NCI-H1092 (cell line): ENCODE results near the gene KLRG1.

Source experiments
- DNase-seq: peaks from one replicate; lab custom pipeline; 2025; lab: John Stamatoyannopoulos, UW

KLRG1 gene

DNA sequence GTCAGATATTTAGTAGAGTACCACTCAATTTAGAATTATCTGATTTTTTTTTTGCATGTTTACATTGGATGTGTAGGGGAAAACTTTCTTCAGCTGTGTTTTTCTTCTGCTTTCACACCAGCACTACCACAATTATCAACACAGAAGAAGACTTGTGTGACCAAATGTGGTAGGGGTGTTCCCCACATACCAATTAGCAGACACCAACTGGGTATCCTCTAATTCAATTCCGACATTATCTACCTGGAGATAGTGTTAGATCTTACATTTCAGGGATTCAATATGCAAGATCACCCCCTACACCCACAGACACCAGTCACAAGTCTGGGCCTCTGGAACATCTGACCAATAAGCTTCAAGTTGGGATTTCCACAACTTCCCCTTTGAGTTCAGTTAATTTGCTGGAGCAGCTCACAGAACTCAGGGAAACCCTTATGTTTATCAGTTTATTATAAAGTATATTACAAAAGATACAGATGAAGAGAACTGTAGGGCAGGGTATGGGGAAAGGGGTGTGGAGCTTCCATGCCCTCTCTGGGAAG lies 4.1 kb upstream of the KLRG1 start:
- no peak for DNase-seq

DNA sequence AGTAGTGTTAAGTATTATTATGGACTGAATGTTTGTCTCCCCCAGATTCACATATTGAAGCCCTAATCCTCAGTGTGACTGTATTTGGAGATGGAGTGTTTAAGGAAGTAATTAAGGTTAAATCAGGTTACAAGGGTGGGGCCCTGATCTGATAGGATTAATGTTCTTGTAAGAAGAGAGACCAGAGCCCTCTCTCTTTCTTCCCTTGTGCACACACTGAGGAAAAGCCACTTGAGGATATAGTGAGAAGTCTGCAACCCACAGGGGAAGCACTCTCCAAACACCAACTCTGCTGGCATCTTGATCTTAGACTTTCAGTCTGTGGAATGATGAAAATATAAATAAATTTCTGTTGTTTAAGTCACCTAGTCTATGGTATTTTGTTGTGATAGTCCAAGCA lies 2.2 kb upstream of the KLRG1 start:
- DNase-seq = no peak

- no peak for DNase-seq
These were observed 1.7 kb upstream of the KLRG1 start for GRCh38 chr12:8987685-8988084.

DNA sequence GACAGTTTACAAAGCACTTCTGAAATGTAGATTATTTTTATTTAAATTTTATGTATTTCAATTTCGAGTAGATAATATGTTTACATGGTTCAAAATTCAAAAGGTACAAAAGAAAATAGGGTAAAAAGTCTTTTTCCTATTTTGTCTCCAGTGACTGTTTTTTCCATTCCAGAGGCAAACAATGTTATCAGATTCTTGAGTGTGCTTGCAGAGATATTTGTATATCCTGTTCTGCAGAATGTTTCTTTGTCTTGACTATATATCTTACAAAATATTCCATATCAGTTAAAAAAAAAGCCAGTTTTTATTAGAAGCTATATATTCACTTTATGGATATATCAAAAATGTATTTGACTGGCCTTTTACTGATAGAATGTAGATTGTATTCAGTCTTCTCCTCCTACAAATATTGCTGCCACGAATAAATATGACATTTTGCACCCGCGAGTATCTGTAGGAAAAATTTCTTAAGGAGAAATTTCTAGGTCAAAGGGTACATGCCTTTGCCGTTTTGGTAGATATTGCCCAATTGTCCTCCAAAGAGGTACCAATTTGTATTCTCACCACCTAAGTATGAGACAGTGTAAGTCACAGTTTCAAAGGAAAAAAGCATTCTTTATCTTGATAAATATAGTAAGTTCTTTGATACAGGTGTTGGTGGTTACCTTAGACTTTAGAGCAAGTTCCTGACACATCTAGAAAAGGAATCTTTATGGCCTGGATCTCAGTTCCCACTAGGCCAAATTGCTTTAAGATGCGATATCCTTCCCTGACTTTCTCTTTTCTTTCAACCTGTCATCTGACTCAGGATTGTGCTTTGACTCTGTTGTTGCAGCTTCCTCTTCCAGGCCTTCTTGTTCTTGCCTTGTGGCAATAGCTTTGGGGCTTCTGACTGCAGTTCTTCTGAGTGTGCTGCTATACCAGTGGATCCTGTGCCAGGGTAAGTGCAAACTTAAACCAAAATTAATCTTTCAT lies 2.3 kb downstream of the KLRG1 start:
- no peak for DNase-seq

DNA sequence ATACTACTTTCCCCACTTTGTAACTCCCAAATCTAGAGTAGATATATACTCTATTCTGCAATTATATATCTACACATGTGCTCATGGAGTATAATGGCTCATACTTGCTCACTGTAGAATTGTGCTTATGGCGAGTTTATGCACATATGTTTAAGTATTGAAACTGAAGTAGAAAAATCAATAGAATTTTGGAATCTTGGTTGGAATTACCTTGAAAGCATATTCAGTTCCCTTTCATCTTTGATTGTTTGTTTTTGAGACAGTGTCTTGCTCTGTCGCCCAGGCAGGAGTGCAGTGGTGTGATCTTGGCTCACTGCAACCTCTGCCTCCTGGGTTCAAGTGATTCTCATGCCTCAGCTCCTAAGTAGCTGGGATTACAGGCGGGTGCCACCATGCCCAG lies 4.5 kb downstream of the KLRG1 start:
- no peak for DNase-seq

- no peak for DNase-seq
These were observed 5.9 kb downstream of the KLRG1 start for GRCh38 chr12:8995021-8995775.

- no peak for DNase-seq
These were observed 7.5 kb downstream of the KLRG1 start for GRCh38 chr12:8996682-8997405.

- no peak for DNase-seq
These were observed 11.9 kb downstream of the KLRG1 start for GRCh38 chr12:9001233-9001632.

DNA sequence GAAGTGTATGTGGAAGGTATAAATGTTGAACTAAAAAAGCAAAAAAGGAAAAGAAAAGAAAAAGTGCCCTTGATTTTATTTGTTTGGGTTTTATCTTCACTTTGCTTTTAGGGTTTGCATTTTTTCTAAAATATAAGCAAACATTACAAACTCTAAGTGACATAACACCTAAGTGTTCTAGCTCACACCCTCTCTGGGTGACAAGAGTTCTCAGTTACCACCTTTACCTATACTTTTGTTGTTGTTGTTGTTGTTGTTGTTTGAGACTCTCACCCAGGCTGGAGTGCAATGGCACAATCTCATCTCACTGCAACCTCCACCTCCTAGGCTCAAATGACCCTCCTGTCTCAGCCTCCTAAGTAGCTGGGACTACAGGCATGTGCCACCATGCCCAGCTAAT lies 13.0 kb downstream of the KLRG1 start:
- no peak for DNase-seq

GRCh38 chr12:9022592-9022991 lies 33.2 kb downstream of the KLRG1 start:
- DNase-seq = no peak

GRCh38 chr12:9024512-9024911 lies 35.2 kb downstream of the KLRG1 start:
- no peak for DNase-seq

GRCh38 chr12:9027161-9028059 lies 38.1 kb downstream of the KLRG1 start:
- no peak for DNase-seq

GRCh38 chr12:9030776-9031175 lies 41.4 kb downstream of the KLRG1 start:
- no peak for DNase-seq

GRCh38 chr12:9032202-9032964 lies 43.0 kb downstream of the KLRG1 start:
- no peak for DNase-seq

GRCh38 chr12:9033265-9033887 lies 44.0 kb downstream of the KLRG1 start:
- DNase-seq = no peak

DNA sequence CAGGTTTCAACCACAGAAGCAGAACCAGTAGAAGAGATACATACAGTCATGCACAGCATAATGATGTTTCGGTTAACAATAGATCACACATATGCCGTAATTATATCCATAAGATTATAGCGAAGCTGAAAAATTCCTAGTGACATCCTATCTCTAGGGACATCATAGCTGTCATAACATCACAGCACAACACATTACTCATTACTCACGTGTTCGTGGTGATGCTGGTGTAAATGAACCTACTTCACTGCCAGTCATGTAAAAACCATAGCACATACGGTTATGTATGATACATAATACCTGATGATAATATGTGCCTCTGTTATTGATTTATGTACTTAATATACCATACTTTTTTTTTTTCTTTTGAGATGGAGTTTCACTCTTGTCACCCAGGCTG lies 44.7 kb downstream of the KLRG1 start:
- DNase-seq = no peak

DNA sequence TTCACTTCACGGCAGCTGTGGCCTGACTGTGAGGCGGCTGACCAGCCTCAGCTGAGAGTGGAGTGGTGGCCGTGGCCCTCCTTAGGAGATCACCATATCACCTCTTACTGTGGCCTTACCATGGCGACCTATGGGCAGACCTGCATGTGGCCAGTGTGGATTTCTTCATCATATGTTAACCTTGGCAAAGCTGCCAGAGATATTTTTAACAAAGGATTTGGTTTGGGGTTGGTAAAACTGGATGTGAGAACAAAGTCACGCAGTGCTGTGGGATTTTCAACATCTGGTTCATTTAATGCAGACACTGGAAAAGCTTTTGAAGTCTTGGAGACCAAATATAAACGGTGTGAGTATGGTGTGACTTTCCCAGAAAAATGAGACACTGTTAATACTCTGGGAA lies 46.9 kb downstream of the KLRG1 start:
- no peak for DNase-seq

DNA sequence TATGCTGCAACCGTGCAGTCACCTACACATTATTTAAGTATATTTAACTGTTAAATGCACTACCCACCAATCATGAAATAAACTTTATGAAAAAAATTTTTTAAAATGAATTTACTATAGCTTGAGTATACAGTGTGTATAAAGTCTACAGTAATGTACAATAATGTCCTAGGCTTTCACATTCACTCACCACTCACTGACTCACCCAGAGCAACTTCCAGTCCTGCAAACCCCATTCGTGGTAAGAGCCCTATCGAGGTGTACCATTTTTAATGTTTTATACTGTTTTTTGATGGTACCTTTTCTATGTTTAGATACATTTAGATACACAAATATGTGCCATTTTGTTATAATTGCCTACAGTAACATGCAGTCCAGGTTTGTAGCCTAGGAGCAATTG lies 48.1 kb downstream of the KLRG1 start:
- DNase-seq = no peak

- DNase-seq = peak; percentile 16
These were observed 50.1 kb downstream of the KLRG1 start for GRCh38 chr12:9039397-9039977.
